Upper lobe of left lung (tissue), 6 donors: Measurements from ENCODE around the gene CT47C1. TPM values are rescaled to one million over a fixed set of nuclear protein-coding genes. Genes with fewer than 3 reads are reported as not detected.
A peak's percentile ranks its signal among the peaks of the same experiment; 100 is the strongest.

ENCODE experiments used
- ATAC-seq, 2 donors: fragments of 200-7000 bp; cut with Tn5 transposase; one replicate each; pipeline ENCODE4 v1.9.1; 2022; ENCODE audit warnings: mild to moderate bottlenecking in 2 of 2, moderate library complexity in 2 of 2; ENCODE audit not compliant: low FRiP score in 2 of 2
- DNase-seq, 2 donors: peaks; one replicate each; pipeline ENCODE4 v3.0.0-alpha.2; 2019 to 2020
- H3K27ac ChIP-seq, 4 donors: fragments of 200-600 bp; sonication (generic); one replicate each; pipeline ENCODE4 v1.5.1; 2016 to 2019
- H3K27me3 ChIP-seq, 4 donors: fragments of 200-600 bp; sonication (generic); one replicate each; pipeline ENCODE4 v1.5.1; 2017 to 2019
- H3K36me3 ChIP-seq, 4 donors: fragments of 200-600 bp; sonication (generic); one replicate each; pipeline ENCODE4 v1.5.1; 2016 to 2019
- H3K4me1 ChIP-seq, 4 donors: fragments of 200-600 bp; sonication (generic); one replicate each; pipeline ENCODE4 v1.5.1; 2018 to 2019
- H3K4me3 ChIP-seq, 4 donors: fragments of 200-600 bp; sonication (generic); one replicate each; pipeline ENCODE4 v1.5.1; 2017 to 2019; ENCODE audit warnings: mild to moderate bottlenecking in 2 of 4, moderate library complexity in 1 of 4
- H3K9me3 ChIP-seq, 4 donors: fragments of 200-600 bp; sonication (generic); one replicate each; pipeline ENCODE4 v1.5.1; 2018 to 2019
- CTCF ChIP-seq, 6 experiments: fragments of 450-650 bp in 4 of 6; fragments of 200-600 bp in 2 of 6; sonication (generic) in 2 of 6; IDR thresholded peaks; one replicate each; pipeline ENCODE4 v1.5.1; 2016 to 2019; ENCODE audit warnings: antibody characterized with exemption in 6 of 6
- EP300 ChIP-seq, 4 donors: sonication (generic); formaldehyde crosslinking; IDR thresholded peaks; one replicate each; pipeline ENCODE4 v1.5.1; 2017; ENCODE audit warnings: antibody characterized with exemption in 4 of 4, control low read depth in 2 of 4
- POLR2A ChIP-seq, 4 donors: fragments of 450-650 bp; IDR thresholded peaks; one replicate each; pipeline ENCODE4 v1.5.1; 2016 to 2017; ENCODE audit warnings: antibody characterized with exemption in 4 of 4, mild to moderate bottlenecking in 2 of 4
- POLR2AphosphoS5 ChIP-seq, 2 donors: sonication (generic); formaldehyde crosslinking; IDR thresholded peaks; one replicate each; pipeline ENCODE4 v1.5.1; 2017; ENCODE audit warnings: antibody characterized with exemption in 2 of 2
- WGBS, 2 donors: methylation state at CpG; one replicate each; pipeline ENCODE4 v1.1.5; 2017 to 2018; 5-methylcytosine and 5-hydroxymethylcytosine counted together
- total RNA-seq, 6 donors: library from RNA; depleted of rRNA in 4 of 6; stranded (reverse); fragments of >200 nt in 4 of 6; gene quantifications; one replicate each; pipeline versions ENCODE4 v1.1.0 to v1.2.1, GENCODE V29; 2016 to 2021
- donor health status: DM: no; HTN: no; CAD: no; lungs with moderate emphysema.
- donor health status: DM: no; HTN: yes; CAD: no; lungs with severe emphysema.

CT47C1 gene
- total RNA-seq, 6 donors from 2014 or later: not detected

GRCh38 chrX:119030990-119031389, 41.8 kb upstream of the CT47C1 start:
- DNase-seq (no peak), ATAC-seq (no peak)
- TF ChIP-seq EP300 (IDR thresholded peaks at IDR 0.05): no peak
- no peak for TF ChIP-seq POLR2AphosphoS5 (IDR thresholded peaks at IDR 0.05)
- no peak for TF ChIP-seq POLR2A (IDR thresholded peaks at IDR 0.05)
- TF ChIP-seq CTCF (IDR thresholded peaks at IDR 0.05): no peak
- no peaks in the 10 kb centered on the region for H3K36me3 ChIP-seq
- no peaks in the 10 kb centered on the region for H3K4me1 ChIP-seq
- no peak overlapping the region for H3K27ac ChIP-seq
- H3K9me3 ChIP-seq: peaks cover 0 to 8% (median 0%) of the 10 kb centered on the region in 4 donors
- H3K4me3 ChIP-seq: no peak overlapping the region
- no peaks in the 10 kb centered on the region for H3K27me3 ChIP-seq

DNA sequence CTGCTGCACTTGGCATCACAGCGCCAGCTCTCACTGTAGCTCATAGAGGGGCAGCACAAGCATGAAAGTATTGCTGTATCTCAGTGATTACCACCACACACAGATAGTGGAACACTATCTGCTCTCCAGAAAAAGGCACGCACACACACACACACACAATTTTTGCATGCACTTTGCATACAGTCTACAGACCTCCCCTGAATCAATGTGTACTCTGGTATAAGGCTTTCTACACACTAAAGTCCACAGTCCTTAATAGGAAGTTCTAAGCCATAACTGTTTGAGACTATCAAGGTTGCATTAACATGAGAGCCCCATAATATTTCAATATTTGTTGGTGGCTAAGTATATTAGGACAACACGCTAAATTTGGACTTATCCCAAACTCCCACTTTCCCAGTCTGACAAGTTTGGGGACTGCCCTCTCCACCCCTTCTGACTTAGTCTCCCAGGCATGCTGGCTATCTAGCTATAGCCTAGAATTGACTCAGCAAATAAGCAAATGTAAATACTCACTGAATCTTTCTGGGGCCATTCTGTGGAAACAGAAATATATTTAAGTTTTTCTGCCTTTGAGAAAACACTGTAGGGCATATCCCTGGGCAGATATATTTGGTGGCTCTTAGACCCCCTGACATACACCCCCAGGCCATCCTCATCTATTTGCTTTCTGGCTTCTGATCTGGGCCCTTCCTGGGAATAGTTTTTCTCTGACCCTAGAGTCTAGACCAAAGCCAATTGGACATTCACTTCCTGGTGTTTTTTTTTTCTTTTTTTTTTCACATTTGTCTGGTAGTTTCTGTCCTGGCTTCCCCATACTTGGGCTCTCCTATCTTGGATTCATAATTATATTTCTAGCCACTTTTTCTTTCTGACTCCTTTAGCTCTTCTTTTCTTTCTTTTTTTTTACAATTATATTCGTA, 36.4 kb upstream of the CT47C1 start:
- H3K27ac ChIP-seq: no peak overlapping the region
- WGBS, 2 donors: 54 to 81% methylated on average over 2 to 4 of the region's 4 CpGs
- no peak overlapping the region for H3K4me3 ChIP-seq
- H3K36me3 ChIP-seq: no peaks in the 10 kb centered on the region
- ATAC-seq (no peak), DNase-seq (no peak)
- peaks cover 0 to 8% (median 0%) of the 10 kb centered on the region in 4 donors for H3K9me3 ChIP-seq
- TF ChIP-seq POLR2A (IDR thresholded peaks at IDR 0.05): no peak
- TF ChIP-seq EP300 (IDR thresholded peaks at IDR 0.05): no peak
- no peak for TF ChIP-seq POLR2AphosphoS5 (IDR thresholded peaks at IDR 0.05)
- no peak for TF ChIP-seq CTCF (IDR thresholded peaks at IDR 0.05)
- H3K4me1 ChIP-seq: no peaks in the 10 kb centered on the region
- no peaks in the 10 kb centered on the region for H3K27me3 ChIP-seq

DNA sequence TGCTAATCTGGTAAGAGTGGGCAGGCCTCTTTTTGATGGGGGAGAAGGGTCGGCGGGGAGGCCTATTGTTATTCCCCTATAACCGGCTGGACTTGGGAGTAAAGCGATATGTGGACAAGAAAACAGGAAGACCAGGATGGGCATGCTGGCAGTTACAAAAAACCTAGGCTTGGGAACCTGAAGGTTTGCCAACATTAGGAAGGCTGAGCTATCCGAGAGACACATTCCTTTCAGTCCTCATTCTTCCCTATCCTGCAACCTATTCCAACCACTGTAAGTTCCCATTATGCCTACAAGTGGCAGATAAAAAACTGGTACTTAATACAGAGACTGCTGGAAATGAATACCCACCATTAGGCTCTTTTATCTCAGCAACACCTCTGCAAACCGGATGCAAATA, 32.4 kb upstream of the CT47C1 start:
- 70 to 85% methylated on average over 6 of the region's 6 CpGs for WGBS, 2 donors
- H3K9me3 ChIP-seq: no peaks in the 10 kb centered on the region
- no peaks in the 10 kb centered on the region for H3K4me1 ChIP-seq
- ATAC-seq: no peak
- no peak overlapping the region for H3K4me3 ChIP-seq
- DNase-seq: no peak
- no peaks in the 10 kb centered on the region for H3K27me3 ChIP-seq
- TF ChIP-seq CTCF (IDR thresholded peaks at IDR 0.05) (no peak), POLR2A (IDR thresholded peaks at IDR 0.05) (no peak), EP300 (IDR thresholded peaks at IDR 0.05) (no peak), POLR2AphosphoS5 (IDR thresholded peaks at IDR 0.05) (no peak)
- no peak overlapping the region for H3K27ac ChIP-seq
- no peaks in the 10 kb centered on the region for H3K36me3 ChIP-seq

GRCh38 chrX:119041175-119041574, 31.6 kb upstream of the CT47C1 start:
- Histone ChIP-seq H3K4me3 (no peak overlapping the region), H3K27me3 (no peaks in the 10 kb centered on the region), H3K27ac (peak overlapping the region in 1 of 4 donors; percentile 30), H3K36me3 (no peaks in the 10 kb centered on the region), H3K4me1 (no peaks in the 10 kb centered on the region), H3K9me3 (no peaks in the 10 kb centered on the region)
- DNase-seq: peak in 1 of 2 donors; percentile 68
- peak; percentile 74 to 95 for ATAC-seq
- 48% methylated on average over 4 of the region's 4 CpGs for WGBS, 2 donors
- TF ChIP-seq POLR2A (IDR thresholded peaks at IDR 0.05): no peak
- peak in 1 of 2 donors; percentile 30 for TF ChIP-seq POLR2AphosphoS5 (IDR thresholded peaks at IDR 0.05)
- TF ChIP-seq CTCF (IDR thresholded peaks at IDR 0.05): no peak
- TF ChIP-seq EP300 (IDR thresholded peaks at IDR 0.05): peak in 1 of 4 donors; percentile 48
